Liver (tissue), 3 donors: ENCODE data around the gene GAS7.

Experiments used
- CTCF ChIP-seq: fragments of 150-350 bp; IDR thresholded peaks from 2 replicates; pipeline ENCODE4 v1.5.1; 2017; ENCODE audit warnings: improper control_type of control experiment, low read depth, low read length; ENCODE audit not compliant: missing input control
- EGR1 ChIP-seq, 2 donors: IDR thresholded peaks; 2 replicates each; pipeline ENCODE4 v1.6.1; 2016 to 2018; ENCODE audit warnings: antibody characterized with exemption in 2 of 2, low read depth in 2 of 2
- HNF4A ChIP-seq, 2 donors: conservative IDR thresholded peaks; 2 replicates each; pipeline ENCODE4 v1.6.1; 2016; ENCODE audit warnings: antibody characterized with exemption in 2 of 2, mild to moderate bottlenecking in 2 of 2
- HNF4G ChIP-seq: IDR thresholded peaks from 2 replicates; pipeline ENCODE4 v1.6.1; 2016; ENCODE audit warnings: antibody characterized with exemption
- MAX ChIP-seq: IDR thresholded peaks from 2 replicates; pipeline ENCODE4 v1.6.1; 2016; ENCODE audit warnings: antibody characterized with exemption
- RAD21 ChIP-seq, 2 donors: IDR thresholded peaks; 2 replicates each; pipeline ENCODE4 v1.6.1; 2016; ENCODE audit warnings: antibody characterized with exemption in 2 of 2, mild to moderate bottlenecking in 2 of 2
- REST ChIP-seq: IDR thresholded peaks from 2 replicates; pipeline ENCODE4 v1.6.1; 2016; ENCODE audit warnings: antibody characterized with exemption, mild to moderate bottlenecking
- TAF1 ChIP-seq: conservative IDR thresholded peaks from 2 replicates; pipeline ENCODE4 v1.6.1; 2016; ENCODE audit warnings: antibody characterized with exemption, mild to moderate bottlenecking
- YY1 ChIP-seq: IDR thresholded peaks from 2 replicates; pipeline ENCODE4 v1.6.1; 2016; ENCODE audit warnings: antibody characterized with exemption, mild to moderate bottlenecking
- donor health status: healthy.
- donor health status: healthy.

GRCh38 chr17:9900784-9901183 lies 297.6 kb downstream of the GAS7 start:
- TF ChIP-seq MAX (no peak), EGR1 (IDR thresholded peaks at IDR 0.05; ENCODE audit: low read depth in 2 of 2) (no peak), CTCF (no peak), HNF4A (conservative IDR thresholded peaks at IDR 0.05) (no peak), YY1 (no peak), HNF4G (no peak), REST (no peak), TAF1 (no peak), RAD21 (IDR thresholded peaks at IDR 0.05) (no peak)
